Activated CD8-positive, alpha-beta T cell treated with anti-CD3 and anti-CD28 coated beads for 36 hours (primary cell): ENCODE results near the gene ST6GALNAC3. TPM values are rescaled to one million over a fixed set of nuclear protein-coding genes. Genes with fewer than 3 reads are reported as not detected.

Experiments
- ATAC-seq: fragments of 200-7000 bp; cut with Tn5 transposase; one replicate; pipeline ENCODE4 v1.10.0; 2021; ENCODE audit warnings: mild to moderate bottlenecking, moderate library complexity
- CTCF ChIA-PET: fragments of 350-600 bp; sonication (Branson Sonifier 250); formaldehyde crosslinking; loops from one replicate; lab custom pipeline; 2021; ENCODE audit warnings: antibody characterized with exemption; lab: Charles Lee
- POLR2A ChIA-PET: fragments of 350-600 bp; sonication (Branson Sonifier 250); formaldehyde crosslinking; loops from one replicate; lab custom pipeline; 2021; ENCODE audit warnings: antibody characterized with exemption; lab: Charles Lee
- DNase-seq: peaks from one replicate; pipeline ENCODE4 v3.0.0-alpha.2; 2020
- H3K27ac Mint-ChIP-seq: one replicate; pipeline ENCODE4 v1.8.0; 2021; ENCODE audit warnings: mild to moderate bottlenecking, mixed read lengths
- H3K27me3 Mint-ChIP-seq: one replicate; pipeline ENCODE4 v1.8.0; 2021; ENCODE audit warnings: mixed read lengths
- H3K36me3 Mint-ChIP-seq: one replicate; pipeline ENCODE4 v1.8.0; 2021; ENCODE audit warnings: low read depth, mixed read lengths
- H3K4me1 Mint-ChIP-seq: one replicate; pipeline ENCODE4 v1.8.0; 2021; ENCODE audit warnings: low read depth, mixed read lengths
- H3K4me3 Mint-ChIP-seq: one replicate; pipeline ENCODE4 v1.8.0; 2021; ENCODE audit warnings: mild to moderate bottlenecking, moderate library complexity, mixed read lengths
- H3K9me3 Mint-ChIP-seq: one replicate; pipeline ENCODE4 v1.8.0; 2021; ENCODE audit warnings: mixed read lengths
- intact Hi-C: fragments of 100-400 bp; cut with micrococcal nuclease; formaldehyde crosslinking; loops from one replicate; pipeline ENCODE4 v1.10.0; 2022
- total RNA-seq, 2 experiments: library from RNA; stranded (reverse); gene quantifications; one replicate each; pipeline ENCODE4 v1.2.3, GENCODE V29; 2021
- TF ChIP-seq, protein P1 (sequence below): fragments of 200-600 bp; IDR thresholded peaks from one replicate; pipeline ENCODE4 v1.8.0; 2022; ENCODE audit warnings: antibody characterized with exemption, mild to moderate bottlenecking

The ST6GALNAC3 gene
- total RNA-seq, 2 experiments from 2014 or later, result 2.7 to 2.9 TPM

DNA sequence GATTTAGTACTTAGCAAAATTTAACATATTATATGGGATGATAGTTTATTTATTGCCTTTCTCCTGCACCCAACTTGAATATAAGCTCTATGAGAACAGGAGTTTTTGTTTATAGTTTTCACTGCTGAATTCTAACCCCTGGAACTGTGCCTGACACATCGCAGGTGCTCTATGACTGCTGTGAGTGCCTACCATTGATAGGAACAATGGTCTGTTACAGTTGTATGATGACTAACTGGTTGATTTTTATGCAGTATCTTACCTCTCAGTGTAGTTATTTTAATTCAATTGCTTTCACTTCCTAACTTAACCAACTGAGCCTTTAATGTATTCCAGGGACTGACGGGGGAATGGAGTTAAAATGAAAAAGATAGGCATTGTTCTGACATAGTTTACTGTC is 336.0 kb downstream of the ST6GALNAC3 start:
- ChIA-PET CTCF (no interaction called here), POLR2A (no interaction called here)
- H3K27me3 Mint-ChIP-seq, result no peaks in the 10 kb centered on the region
- no peaks in the 10 kb centered on the region for H3K9me3 Mint-ChIP-seq
- intact Hi-C loops, result no loop called here
- ATAC-seq, result no peak
- no peaks in the 10 kb centered on the region for H3K36me3 Mint-ChIP-seq
- no peak for DNase-seq
- TF ChIP-seq, protein P1, sequence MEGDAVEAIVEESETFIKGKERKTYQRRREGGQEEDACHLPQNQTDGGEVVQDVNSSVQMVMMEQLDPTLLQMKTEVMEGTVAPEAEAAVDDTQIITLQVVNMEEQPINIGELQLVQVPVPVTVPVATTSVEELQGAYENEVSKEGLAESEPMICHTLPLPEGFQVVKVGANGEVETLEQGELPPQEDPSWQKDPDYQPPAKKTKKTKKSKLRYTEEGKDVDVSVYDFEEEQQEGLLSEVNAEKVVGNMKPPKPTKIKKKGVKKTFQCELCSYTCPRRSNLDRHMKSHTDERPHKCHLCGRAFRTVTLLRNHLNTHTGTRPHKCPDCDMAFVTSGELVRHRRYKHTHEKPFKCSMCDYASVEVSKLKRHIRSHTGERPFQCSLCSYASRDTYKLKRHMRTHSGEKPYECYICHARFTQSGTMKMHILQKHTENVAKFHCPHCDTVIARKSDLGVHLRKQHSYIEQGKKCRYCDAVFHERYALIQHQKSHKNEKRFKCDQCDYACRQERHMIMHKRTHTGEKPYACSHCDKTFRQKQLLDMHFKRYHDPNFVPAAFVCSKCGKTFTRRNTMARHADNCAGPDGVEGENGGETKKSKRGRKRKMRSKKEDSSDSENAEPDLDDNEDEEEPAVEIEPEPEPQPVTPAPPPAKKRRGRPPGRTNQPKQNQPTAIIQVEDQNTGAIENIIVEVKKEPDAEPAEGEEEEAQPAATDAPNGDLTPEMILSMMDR, result no peak
- H3K27ac Mint-ChIP-seq, result no peak overlapping the region
- no peak overlapping the region for H3K4me3 Mint-ChIP-seq
- no peaks in the 10 kb centered on the region for H3K4me1 Mint-ChIP-seq

DNA sequence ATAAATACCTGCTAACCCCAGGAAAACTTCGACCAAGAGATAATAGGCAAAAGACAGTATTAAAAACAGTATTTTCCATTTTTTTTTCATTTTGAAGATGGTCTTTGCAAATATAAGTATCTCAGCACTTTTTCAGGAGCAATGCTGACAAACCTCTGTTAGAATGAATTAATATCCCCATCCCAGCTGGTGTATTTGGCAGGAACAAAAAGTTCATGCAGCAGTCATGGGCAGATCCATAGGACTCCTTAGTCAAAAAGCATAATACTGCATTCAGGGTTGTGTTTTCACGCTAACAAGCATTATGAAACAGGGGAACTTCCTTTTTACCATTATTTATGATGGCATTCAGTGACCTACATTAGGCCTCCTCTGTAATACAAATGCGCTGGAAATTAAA is 344.0 kb downstream of the ST6GALNAC3 start:
- no peak overlapping the region for H3K4me3 Mint-ChIP-seq
- intact Hi-C loops, result no loop called here
- ChIA-PET POLR2A (no interaction called here), CTCF (no interaction called here)
- DNase-seq, result no peak
- TF ChIP-seq, protein P1, result no peak
- no peak overlapping the region for H3K27ac Mint-ChIP-seq
- ATAC-seq, result no peak
- H3K9me3 Mint-ChIP-seq, result no peaks in the 10 kb centered on the region
- no peaks in the 10 kb centered on the region for H3K4me1 Mint-ChIP-seq
- H3K36me3 Mint-ChIP-seq, result no peaks in the 10 kb centered on the region
- H3K27me3 Mint-ChIP-seq, result no peaks in the 10 kb centered on the region

DNA sequence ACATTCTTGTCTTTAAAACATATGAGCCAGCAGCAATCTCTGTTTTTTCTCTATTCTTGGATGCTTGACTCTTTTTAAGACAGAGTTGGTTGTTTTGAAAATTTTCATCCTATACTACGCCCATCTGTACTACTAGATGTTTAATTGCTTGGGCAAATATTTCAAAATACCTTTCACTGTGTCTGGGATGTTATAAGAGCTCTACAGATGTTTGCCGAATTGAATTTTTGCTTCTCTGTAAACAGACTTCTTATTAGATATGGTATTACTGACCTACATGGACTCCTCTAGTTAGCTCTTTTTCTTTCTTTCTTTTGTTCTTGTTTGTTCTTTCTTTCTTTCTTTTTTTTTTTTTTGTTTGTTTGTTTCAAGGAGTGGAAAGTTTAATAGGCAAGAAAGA is 345.1 kb downstream of the ST6GALNAC3 start:
- H3K27ac Mint-ChIP-seq, result no peak overlapping the region
- ChIA-PET CTCF (no interaction called here), POLR2A (no interaction called here)
- no peaks in the 10 kb centered on the region for H3K9me3 Mint-ChIP-seq
- no peaks in the 10 kb centered on the region for H3K4me1 Mint-ChIP-seq
- intact Hi-C loops, result no loop called here
- TF ChIP-seq, protein P1, result no peak
- no peaks in the 10 kb centered on the region for H3K27me3 Mint-ChIP-seq
- ATAC-seq (no peak), DNase-seq (no peak)
- H3K4me3 Mint-ChIP-seq, result no peak overlapping the region
- H3K36me3 Mint-ChIP-seq, result no peaks in the 10 kb centered on the region

DNA sequence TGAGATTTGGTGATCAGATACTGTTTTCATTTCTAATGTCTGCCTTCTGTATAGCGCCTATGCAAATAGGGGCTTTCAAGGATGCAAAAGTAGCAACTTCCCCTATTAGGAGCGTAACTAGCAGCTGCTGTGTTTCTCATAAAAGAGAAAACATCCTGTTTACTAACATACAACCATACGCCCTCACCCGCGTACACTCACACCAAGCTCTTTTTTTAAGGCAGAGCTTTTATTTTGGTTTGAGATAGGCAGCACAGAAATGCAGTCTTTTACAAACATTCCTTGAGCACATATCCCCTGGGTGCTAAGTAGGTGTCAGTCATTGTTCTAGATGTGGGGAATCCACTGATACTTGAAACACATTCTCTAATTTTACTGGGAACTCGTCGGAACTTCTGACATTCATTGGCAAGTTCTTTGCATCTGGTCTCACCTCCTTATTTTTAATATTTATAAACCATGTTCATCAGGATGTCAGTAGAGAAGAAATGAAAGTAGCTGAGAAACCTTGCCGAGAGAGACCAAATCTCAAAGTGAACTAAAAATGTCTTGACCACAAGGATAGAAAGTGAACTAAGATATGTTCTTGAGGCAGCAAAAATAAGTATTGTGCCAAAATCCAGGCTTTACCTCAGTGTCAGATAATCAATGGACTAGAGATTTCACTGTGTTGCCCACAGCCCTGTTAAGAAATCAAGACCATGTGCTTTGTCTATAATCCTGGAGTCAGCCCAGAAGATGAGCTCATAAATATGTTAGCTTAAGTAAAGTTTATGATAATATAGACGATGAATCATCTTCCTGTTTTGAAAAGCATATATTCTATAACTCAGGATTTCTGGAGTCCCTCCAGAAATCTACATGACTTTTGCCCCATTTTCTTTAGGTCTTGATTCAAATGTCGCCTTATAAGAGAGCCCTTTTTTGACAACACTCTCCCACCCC is 350.9 kb downstream of the ST6GALNAC3 start:
- H3K27me3 Mint-ChIP-seq, result no peaks in the 10 kb centered on the region
- DNase-seq (no peak), ATAC-seq (no peak)
- no peak overlapping the region for H3K27ac Mint-ChIP-seq
- TF ChIP-seq, protein P1, result no peak
- H3K4me1 Mint-ChIP-seq, result no peaks in the 10 kb centered on the region
- intact Hi-C loops, result no loop called here
- H3K36me3 Mint-ChIP-seq, result no peaks in the 10 kb centered on the region
- H3K9me3 Mint-ChIP-seq, result no peaks in the 10 kb centered on the region
- POLR2A ChIA-PET, result no interaction called here
- no peak overlapping the region for H3K4me3 Mint-ChIP-seq
- CTCF ChIA-PET, result interaction anchor here (1.0 kb wide), 1 partner anchor 21 kb away, joined by 3 read pairs; no protein-coding TSS in a partner anchor

DNA sequence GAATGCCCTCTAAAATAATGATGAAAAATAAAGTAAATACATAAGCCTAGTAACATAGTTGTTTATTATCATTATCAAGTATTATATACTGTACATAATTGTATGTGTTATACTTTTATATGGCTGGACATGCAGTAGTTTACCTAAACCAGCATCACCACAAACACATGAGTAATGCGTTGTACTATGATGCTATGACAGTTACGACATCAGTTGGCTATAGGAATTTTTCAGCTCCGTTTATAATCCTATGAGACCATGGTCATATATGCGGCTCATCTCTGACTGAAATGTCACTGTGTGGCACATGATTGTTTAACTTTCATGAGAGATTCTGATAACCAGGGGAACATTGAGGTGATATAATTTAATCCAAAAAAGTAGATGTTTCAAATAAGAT is 352.1 kb downstream of the ST6GALNAC3 start:
- no peak for DNase-seq
- TF ChIP-seq, protein P1, result no peak
- Mint-ChIP-seq H3K4me1 (no peaks in the 10 kb centered on the region), H3K9me3 (no peaks in the 10 kb centered on the region), H3K4me3 (no peak overlapping the region), H3K36me3 (no peaks in the 10 kb centered on the region), H3K27me3 (no peaks in the 10 kb centered on the region), H3K27ac (no peak overlapping the region)
- ATAC-seq, result no peak
- intact Hi-C loops, result no loop called here
- POLR2A ChIA-PET, result no interaction called here
- CTCF ChIA-PET, result no interaction called here
